GM12878 (cell line): ENCODE measurements around the gene GALK1. TPM values are rescaled to one million over a fixed set of nuclear protein-coding genes. Genes with fewer than 3 reads are reported as not detected.

Experiments
- BACH1 ChIP-seq: fragments of 450-650 bp; IDR thresholded peaks from 2 replicates; pipeline ENCODE4 v1.6.1; 2017; ENCODE audit warnings: mild to moderate bottlenecking, borderline replicate concordance
- CREB1 ChIP-seq: IDR thresholded peaks from 2 replicates; pipeline ENCODE4 v1.6.1; 2012; ENCODE audit warnings: low read depth, mild to moderate bottlenecking, inconsistent platforms
- ELK1 ChIP-seq: IDR thresholded peaks from 2 replicates; pipeline ENCODE4 v1.6.1; 2012; ENCODE audit warnings: low read depth, low read length, improper control_type of control experiment
- FOS ChIP-seq: IDR thresholded peaks from 3 replicates; pipeline ENCODE4 v1.6.1; 2011; ENCODE audit warnings: borderline replicate concordance; ENCODE audit not compliant: insufficient read length; ENCODE audit errors: extremely low read depth
- HDGF ChIP-seq: fragments of 450-650 bp; IDR thresholded peaks from 2 replicates; pipeline ENCODE4 v1.6.1; 2016; ENCODE audit warnings: antibody characterized with exemption
- HSF1 ChIP-seq: fragments of 150-350 bp; IDR thresholded peaks from 2 replicates; pipeline ENCODE4 v1.6.1; 2014; ENCODE audit warnings: mild to moderate bottlenecking, low read depth, low read length
- IRF3 ChIP-seq: fragments of 450-650 bp; IDR thresholded peaks from 2 replicates; pipeline ENCODE4 v1.6.1; 2014; ENCODE audit warnings: mild to moderate bottlenecking
- LARP7 ChIP-seq: fragments of 450-650 bp; IDR thresholded peaks from 2 replicates; pipeline ENCODE4 v1.6.1; 2017; ENCODE audit warnings: mild to moderate bottlenecking
- MAX ChIP-seq: IDR thresholded peaks from 2 replicates; pipeline ENCODE4 v1.6.1; 2012; ENCODE audit warnings: low read depth, low read length, improper control_type of control experiment
- MLLT1 ChIP-seq: fragments of 450-650 bp; IDR thresholded peaks from 2 replicates; pipeline ENCODE4 v1.6.1; 2016; ENCODE audit warnings: mild to moderate bottlenecking
- NKRF ChIP-seq: fragments of 450-650 bp; conservative IDR thresholded peaks from 2 replicates; pipeline ENCODE4 v1.6.1; 2017; ENCODE audit warnings: mild to moderate bottlenecking, moderate library complexity
- RB1 ChIP-seq: fragments of 450-650 bp; formaldehyde crosslinking; IDR thresholded peaks from 2 replicates; pipeline ENCODE4 v1.6.1; 2017; ENCODE audit warnings: mild to moderate bottlenecking, borderline replicate concordance
- RCOR1 ChIP-seq: conservative IDR thresholded peaks from 2 replicates; pipeline ENCODE4 v1.6.1; 2012; ENCODE audit warnings: low read depth, low read length, improper control_type of control experiment
- RUNX3 ChIP-seq: IDR thresholded peaks from 2 replicates; pipeline ENCODE4 v1.6.1; 2012; ENCODE audit warnings: low read length, inconsistent platforms
- TCF3 ChIP-seq: IDR thresholded peaks from 2 replicates; pipeline ENCODE4 v1.6.1; 2012; ENCODE audit warnings: low read depth, mild to moderate bottlenecking, low read length, borderline replicate concordance; ENCODE audit not compliant: insufficient read depth
- YY1 ChIP-seq: IDR thresholded peaks from 2 replicates; pipeline ENCODE4 v1.6.1; 2011; ENCODE audit warnings: low read depth, mild to moderate bottlenecking, low read length
- ZNF384 ChIP-seq: IDR thresholded peaks from 2 replicates; pipeline ENCODE4 v1.6.1; 2012; ENCODE audit warnings: low read depth, mild to moderate bottlenecking, low read length, improper control_type of control experiment, borderline replicate concordance
- polyA plus RNA-seq, 11 experiments: library from polyadenylated mRNA; depleted of rRNA in 4 of 11; unstranded in 6 of 11; stranded (reverse) in 5 of 11; fragments of >200 nt; fragmentation: Nextera tagmentation in 4 of 11; fragmentation: Illumina TruSeq in 1 of 11; extraction: Ambion mirVana in 4 of 11; extraction: Trizol in 1 of 11; gene quantifications; 1 replicate in 1 of 11; 2 replicates in 10 of 11; pipeline versions ENCODE4 v1.2.1 to v1.2.3, GENCODE V29; 2011 to 2016; ENCODE audit warnings: inconsistent platforms in 2 of 11, missing spikeins in 2 of 11, low read depth in 1 of 11
- total RNA-seq, 4 experiments: library from RNA; depleted of rRNA in 3 of 4; stranded (reverse); fragments of >200 nt in 3 of 4; fragmentation: Illumina TruSeq in 1 of 4; extraction: Trizol in 1 of 4; gene quantifications; 2 replicates each; pipeline versions ENCODE4 v1.2.1 to v1.2.3, GENCODE V29; 2013 to 2021

The GALK1 gene
- total and polyA plus RNA-seq, 10 of the 15 experiments (the other 5 are each of a cell fraction or from before 2014, with no cell fraction given): 0.21 to 43.8 (median 21.4) TPM

- peak; percentile 73; the same call in 1 of the 2 replicates for TF ChIP-seq MLLT1
- TF ChIP-seq HSF1: no peak
- no peak for TF ChIP-seq ZNF384
- no peak for TF ChIP-seq RCOR1
- no peak for TF ChIP-seq MAX
- peak; percentile 44; the same call in 1 of the 2 replicates for TF ChIP-seq BACH1
- peak; percentile 10 for TF ChIP-seq NKRF
- no peak for TF ChIP-seq FOS
- TF ChIP-seq CREB1: 0 out of 2 replicates have a peak, but pooled peaks have one; percentile 18
- TF ChIP-seq HDGF: 0 out of 2 replicates have a peak, but pooled peaks have one; percentile 21
- no peak for TF ChIP-seq ELK1
- TF ChIP-seq TCF3: 0 out of 2 replicates have a peak, but pooled peaks have one; percentile 55
- no peak for TF ChIP-seq RB1
- peak; percentile 91 for TF ChIP-seq LARP7
- TF ChIP-seq IRF3: no peak
- peak; percentile 65; the same call in 1 of the 2 replicates for TF ChIP-seq YY1
- peak; percentile 81 for TF ChIP-seq RUNX3
Measured at GRCh38 chr17:75778861-75779249, 13.9 kb upstream of the GALK1 start (continued).
